SK-N-MC (cell line): ENCODE measurements around the gene PRAMEF1.

ENCODE experiments used
- EZH2 ChIP-seq: fragments of 200-600 bp; sonication (generic); IDR thresholded peaks from one replicate; pipeline ENCODE4 v1.6.1; 2017; ENCODE audit warnings: antibody characterized with exemption
- POLR2AphosphoS5 ChIP-seq: IDR thresholded peaks from 2 replicates; pipeline ENCODE4 v1.6.1; 2012; ENCODE audit warnings: mild to moderate bottlenecking, low read depth, low read length, borderline replicate concordance

DNA sequence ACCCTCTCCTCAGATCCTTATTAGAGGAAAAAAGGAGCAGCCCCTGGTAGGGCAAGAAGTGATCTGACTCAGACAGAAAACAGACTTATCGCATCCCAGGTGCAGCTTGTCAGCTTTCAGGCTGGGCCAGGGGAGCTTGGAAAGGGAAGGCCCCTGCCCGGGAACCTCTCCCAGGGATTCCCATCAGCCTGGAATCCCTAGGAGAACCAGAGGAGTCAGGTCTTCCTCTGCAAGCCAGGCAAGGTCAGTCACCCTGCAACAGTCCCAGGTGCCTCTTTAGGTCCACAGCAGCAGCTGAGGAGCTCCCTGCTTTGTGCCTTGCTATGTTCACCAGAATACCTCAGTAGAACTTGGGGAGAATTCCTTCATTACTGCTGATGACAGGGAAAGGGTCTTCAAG lies 20.6 kb upstream of the PRAMEF1 start:
- TF ChIP-seq EZH2: no peak
- TF ChIP-seq POLR2AphosphoS5: no peak
